Measurements from ENCODE around the gene SLC8A2.
"Not testable (repeated sequence)": the region's sequence is repeated elsewhere in the genome, so short reads cannot be mapped to it uniquely, and the experiment has no call there.

SLC8A2 gene

GRCh38 chr19:47487551-47488515, 16.1 kb upstream of the SLC8A2 start:
- DNase-seq (ENCODE audit: low read depth in 1 of 2, low spot score in 1 of 2): no peak

DNA sequence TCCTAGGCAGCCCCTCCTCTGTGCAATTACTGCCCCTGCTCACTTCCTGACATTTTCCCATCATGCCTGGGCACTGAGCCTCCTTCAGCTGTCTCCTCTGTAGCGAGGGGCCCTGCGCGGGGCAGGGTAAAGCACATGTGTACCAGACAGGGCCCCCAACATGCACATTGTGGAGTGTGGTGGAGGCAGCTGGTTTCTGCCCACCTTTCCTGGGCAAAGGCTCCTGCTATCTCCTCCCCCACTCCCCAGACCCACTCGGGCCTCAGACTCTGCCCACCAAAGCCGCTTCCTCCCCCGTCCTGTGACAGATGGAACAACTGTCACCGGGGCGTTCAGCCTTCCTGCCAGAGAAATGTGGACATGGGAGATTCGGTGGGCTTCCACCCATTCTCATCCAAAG, 15.2 kb upstream of the SLC8A2 start:
- DNase-seq (ENCODE audit: low read depth in 1 of 2, low spot score in 1 of 2): no peak

DNA sequence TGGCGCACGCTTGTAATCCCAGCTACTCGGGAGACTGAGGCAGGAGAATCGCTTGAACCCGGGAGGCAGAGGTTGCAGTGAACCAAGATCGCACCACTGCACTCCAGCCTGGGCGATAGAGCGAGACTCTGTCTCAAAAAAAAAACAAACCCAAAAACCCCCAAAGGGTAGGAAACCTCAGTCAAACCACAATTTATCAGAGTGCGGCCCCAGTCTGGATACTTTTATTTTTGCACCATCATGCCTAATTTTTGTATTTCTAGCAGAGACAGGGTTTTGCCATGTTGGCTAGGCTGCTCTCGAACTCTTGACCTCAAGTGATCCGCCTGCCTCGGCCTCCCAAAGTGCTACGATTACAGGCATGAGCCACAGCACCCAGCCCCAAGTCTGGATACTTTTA, 14.5 kb upstream of the SLC8A2 start:
- DNase-seq (ENCODE audit: low read depth in 1 of 2, low spot score in 1 of 2): not testable (repeated sequence)

DNA sequence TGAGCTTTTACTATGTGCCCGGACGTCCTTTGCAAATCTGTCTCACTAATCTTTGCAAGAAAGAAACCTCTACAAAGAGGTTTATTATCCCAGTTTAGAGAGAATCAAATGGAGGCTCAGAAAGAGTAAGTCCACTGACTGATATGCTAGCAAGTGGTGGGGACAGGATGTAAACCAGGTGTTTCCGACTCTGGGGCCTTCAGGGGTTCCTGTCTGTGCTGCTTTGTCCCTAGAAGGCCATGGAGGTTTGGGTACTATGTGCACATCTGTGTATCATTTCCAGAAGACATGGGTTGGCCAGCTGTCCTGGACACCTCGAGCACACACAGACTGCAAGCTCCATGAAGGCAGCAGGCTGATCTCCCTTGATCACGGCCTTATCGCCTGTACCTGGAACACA, 13.5 kb upstream of the SLC8A2 start:
- DNase-seq (ENCODE audit: low read depth in 1 of 2, low spot score in 1 of 2): no peak

GRCh38 chr19:47483800-47484690, 12.4 kb upstream of the SLC8A2 start, which contains the start of gene KPTN:
TSS of gene KPTN (minus strand) at chr19:47484219. CDS start at chr19:47484160, 59 bp downstream.
- DNase-seq (ENCODE audit: low read depth in 1 of 2, low spot score in 1 of 2): peak; percentile 75 to 84

DNA sequence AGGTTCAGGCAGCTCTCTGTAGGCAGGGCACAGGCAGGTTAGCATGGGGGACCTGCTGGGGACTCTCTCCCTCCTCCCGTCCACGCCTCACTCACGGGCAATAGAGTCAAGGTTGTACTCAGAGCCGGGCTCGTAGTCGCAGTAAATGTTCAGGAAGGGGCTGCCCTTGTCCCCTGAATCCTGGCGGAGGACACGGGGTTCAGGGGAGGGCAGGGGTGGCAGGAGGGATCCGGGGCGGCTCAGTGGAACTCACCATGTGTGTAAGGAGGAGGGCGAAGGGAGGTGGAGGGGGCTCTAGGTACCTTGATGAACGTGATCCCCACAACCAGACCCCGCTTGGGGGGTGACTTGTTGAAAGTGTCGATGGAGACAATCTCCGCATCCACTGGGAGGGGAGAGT, 11.5 kb upstream of the SLC8A2 start:
- DNase-seq (ENCODE audit: low read depth in 1 of 2, low spot score in 1 of 2): no peak

DNA sequence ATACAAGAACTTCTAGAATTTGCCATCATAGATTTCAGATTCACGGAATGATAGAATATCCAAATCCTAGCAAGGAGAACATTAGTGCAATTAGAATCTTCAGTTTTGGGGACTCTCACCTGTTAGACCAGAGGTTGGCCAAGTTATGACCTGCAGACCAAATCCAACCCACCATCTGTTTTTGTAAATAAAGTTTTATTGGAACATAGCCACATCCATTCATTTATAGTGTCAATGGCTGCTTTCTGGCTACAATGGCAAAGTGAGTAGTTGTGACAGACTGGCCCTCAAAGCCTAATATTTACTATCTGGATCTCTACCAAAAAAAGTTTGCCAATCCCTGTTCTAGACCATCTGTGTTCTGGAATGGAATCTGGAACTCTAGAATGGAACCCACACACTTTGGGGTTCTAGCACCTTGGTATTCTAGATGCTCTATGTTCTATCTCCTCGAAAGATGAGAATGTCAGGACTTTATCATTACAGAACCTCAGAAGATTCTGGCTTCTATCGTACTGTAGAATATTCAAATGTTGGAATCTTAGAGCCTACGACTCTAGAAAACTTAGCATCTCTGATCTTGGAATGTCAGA, 9.9 kb upstream of the SLC8A2 start:
- no peak for DNase-seq (ENCODE audit: low read depth in 1 of 2, low spot score in 1 of 2)

DNA sequence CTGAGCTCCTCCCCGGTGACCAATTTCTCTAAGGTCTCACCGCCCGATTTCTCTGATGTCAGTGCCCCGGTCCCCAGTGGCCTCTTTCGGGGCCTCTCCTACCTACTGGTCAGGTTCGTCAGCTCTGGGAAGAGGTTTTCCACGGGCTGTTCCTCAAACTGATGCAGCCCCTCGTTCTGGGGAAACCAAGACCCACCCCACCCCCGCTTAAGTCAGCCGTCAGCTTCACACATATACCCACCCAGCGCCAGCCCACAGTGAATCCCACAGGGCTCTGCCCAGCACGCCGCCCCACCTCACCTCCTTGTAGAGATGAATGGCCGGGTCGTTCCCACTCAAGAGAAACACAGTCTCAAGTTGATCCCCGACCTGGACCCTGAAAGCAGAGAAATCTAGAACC, 9.0 kb upstream of the SLC8A2 start:
- DNase-seq (ENCODE audit: low read depth in 1 of 2, low spot score in 1 of 2): no peak

DNA sequence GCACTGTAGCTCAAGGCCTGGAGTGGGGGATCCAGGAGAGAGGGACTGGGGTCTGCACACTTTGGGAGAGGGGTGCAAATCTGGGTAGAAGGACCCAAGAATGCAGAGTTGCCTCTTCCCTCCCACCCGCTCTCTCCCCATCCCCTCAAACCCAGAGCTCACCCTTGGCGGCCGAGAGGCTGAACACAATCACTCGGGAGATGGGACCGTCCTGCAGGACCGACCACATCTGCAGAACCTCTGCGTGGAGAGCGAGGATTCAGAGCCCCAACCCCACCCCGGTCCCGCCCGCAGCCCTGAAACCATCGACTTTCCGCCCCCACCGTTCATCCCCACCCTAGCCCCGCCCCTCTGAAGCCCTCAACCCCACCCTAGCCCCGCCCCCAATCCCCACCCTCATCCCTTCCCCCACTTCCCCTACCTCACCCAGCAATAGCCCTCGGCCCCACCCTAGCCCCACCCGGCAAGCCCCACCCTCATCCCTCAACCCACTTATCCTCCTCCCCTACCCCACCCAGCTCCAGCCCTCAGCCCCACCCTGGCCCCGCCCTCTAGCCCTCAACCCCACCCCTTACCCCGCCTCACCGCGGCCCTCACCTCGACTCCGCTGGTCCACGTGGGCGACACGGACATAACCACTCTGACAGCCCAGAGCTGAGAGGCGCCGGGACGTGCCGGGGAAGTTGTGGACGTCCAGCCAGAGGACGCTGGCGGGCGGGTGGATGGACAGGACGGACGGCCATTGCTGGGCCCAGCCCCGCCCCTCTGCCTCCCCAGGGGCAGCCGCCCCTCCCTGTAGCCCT, 8.2 kb upstream of the SLC8A2 start:
- DNase-seq (ENCODE audit: low read depth in 1 of 2, low spot score in 1 of 2): no peak

GRCh38 chr19:47476438-47476972, 4.8 kb upstream of the SLC8A2 start:
- DNase-seq (ENCODE audit: low read depth in 1 of 2, low spot score in 1 of 2): no peak

DNA sequence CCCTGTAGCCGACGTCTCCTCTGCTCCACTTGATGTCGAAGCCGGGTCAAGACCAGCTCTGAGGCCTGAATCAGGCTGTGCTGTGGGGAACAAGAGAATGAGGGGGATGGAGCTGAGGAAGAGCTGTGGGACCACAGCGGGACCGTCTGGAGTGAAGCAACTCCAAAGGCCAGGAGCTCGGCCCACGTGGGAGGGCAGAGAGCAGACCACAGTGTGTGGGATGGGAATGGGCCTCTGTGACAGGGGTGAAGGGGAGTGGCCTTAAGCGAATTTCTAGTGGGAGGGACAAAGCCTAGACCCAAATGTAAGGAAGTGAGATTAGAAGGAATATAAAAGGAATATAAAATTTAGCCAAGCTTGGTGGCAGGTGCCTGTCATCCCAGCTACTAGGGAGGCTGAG, 3.8 kb upstream of the SLC8A2 start:
- DNase-seq (ENCODE audit: low read depth in 1 of 2, low spot score in 1 of 2): no peak

GRCh38 chr19:47473336-47473735, 1.6 kb upstream of the SLC8A2 start:
- DNase-seq (ENCODE audit: low read depth in 1 of 2, low spot score in 1 of 2): no peak

DNA sequence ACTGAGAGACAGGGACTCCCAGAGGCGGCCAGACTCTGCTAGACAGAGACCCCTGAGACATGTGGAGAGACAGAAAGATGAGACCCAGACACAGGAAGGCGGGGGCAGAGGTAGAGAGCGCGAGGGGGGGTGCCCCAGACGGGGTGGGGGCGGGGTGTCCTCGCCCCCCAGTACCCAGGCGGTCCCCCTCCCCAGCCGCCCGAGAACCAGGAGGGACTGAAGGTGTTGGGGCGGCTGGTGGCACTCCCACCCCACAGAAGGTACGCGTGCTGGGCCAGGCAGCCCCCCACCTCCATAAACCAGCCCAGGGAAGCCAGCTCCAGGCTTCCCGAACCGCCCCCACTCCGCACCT, 336 bp downstream of the SLC8A2 start:
- DNase-seq (ENCODE audit: low read depth in 1 of 2, low spot score in 1 of 2): no peak

DNA sequence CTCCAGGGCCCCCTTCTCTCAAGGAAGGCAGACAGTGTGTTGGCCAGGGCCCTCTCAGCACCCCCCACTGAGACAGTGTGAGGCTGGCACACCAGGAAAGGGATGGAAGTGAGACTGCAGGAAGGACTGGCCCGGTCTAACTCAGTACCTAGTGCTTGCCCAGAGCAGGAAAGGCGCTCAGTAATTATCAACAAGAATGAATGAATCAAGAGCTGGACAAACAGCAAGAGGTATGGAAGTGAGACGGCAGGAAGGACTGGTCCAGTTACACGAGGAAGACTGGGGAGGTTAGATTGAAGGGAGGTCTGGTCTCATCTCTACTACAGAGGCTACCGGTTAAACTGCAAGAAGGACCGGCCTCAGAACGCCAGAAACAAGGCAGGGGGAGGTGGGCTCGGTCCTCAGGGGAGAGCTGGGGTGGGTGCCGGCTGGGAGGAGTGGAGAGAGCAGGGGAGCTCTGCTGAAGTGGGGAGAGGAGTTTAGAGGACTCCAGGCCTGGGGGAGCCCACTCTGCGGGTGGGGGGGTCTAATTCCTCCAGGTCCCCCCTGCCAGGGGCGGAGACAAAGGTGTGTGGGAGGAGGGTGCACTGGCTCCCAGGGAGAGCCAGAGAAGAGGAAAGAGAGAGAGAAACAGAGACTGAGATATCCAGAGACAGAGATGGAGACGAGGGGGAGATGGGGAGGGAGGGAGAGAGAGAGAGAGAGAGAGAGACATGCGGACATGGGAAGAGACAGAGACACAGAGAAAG, 1.1 kb downstream of the SLC8A2 start:
- DNase-seq (ENCODE audit: low read depth in 1 of 2, low spot score in 1 of 2): no peak

GRCh38 chr19:47469719-47470118, 2.0 kb downstream of the SLC8A2 start:
- no peak for DNase-seq (ENCODE audit: low read depth in 1 of 2, low spot score in 1 of 2)

- no peak for DNase-seq (ENCODE audit: low read depth in 1 of 2, low spot score in 1 of 2)
Observed at GRCh38 chr19:47469363-47469700, 2.4 kb downstream of the SLC8A2 start.

- DNase-seq (ENCODE audit: low read depth in 1 of 2, low spot score in 1 of 2): no peak
Observed at GRCh38 chr19:47467914-47468313, 3.8 kb downstream of the SLC8A2 start.

DNA sequence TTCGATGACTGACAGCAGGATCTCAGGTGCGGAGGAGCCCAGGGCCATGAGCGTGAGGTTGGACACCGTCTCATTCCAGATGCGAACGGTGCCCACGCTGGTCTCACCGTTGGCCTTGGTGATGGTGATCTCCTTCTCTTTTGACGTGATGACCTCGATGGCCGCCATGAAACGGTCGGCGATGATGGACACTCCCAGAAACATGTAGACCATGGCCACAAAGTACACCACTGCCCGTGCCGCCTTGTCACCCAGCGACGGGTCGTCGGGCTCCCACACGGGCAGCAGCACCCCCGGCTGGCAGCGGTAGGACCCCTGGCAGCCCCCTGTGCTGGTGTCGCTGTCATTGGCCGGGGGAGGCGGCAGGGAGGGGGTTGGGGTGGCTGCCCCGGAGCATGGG, 5.7 kb downstream of the SLC8A2 start:
- no peak for DNase-seq (ENCODE audit: low read depth in 1 of 2, low spot score in 1 of 2)

- no peak for DNase-seq (ENCODE audit: low read depth in 1 of 2, low spot score in 1 of 2)
Observed at GRCh38 chr19:47464675-47465419, 6.8 kb downstream of the SLC8A2 start.

Data from stimulated activated CD4-positive, alpha-beta T cell treated with anti-CD3 and anti-CD28 coated beads, Interleukin-15, amount 100 ng/mL, for 1 hour (primary cell).